ENCODE results near the gene HSBP1L1. TPM values are rescaled to one million over a fixed set of nuclear protein-coding genes. Genes with fewer than 3 reads are reported as not detected.

Gene HSBP1L1
- total RNA-seq, 1 experiment from 2014 or later, result 56.8 TPM

- no peak overlapping the region for H3K4me3 ChIP-seq (ENCODE audit: low read length)
- no peak for DNase-seq
- no peak overlapping the region for H3K9ac ChIP-seq (ENCODE audit: low read length)
- H3K9me2 ChIP-seq (replicated peaks; ENCODE audit: low read length), result no peaks in the 10 kb centered on the region
- no peaks in the 10 kb centered on the region for H3F3A ChIP-seq (ENCODE audit: low read length, unreplicated experiment)
- H3K27me3 ChIP-seq (ENCODE audit: low read length), result no peaks in the 10 kb centered on the region
- H3K36me3 ChIP-seq (ENCODE audit: low read depth, low read length), result no peaks in the 10 kb centered on the region
- no peaks in the 10 kb centered on the region for H3K9me3 ChIP-seq (ENCODE audit: low read length)
- H4K20me1 ChIP-seq (ENCODE audit: low read length), result peaks cover 3% of the 10 kb centered on the region; the same call in 1 of the 2 replicates
- CTCF ChIA-PET, result no interaction called here
- POLR2A ChIA-PET (ENCODE audit: unreplicated experiment), result no interaction called here
- no peak for ATAC-seq
- H2AFZ ChIP-seq (ENCODE audit: low read length), result no peak overlapping the region
- H3K27ac ChIP-seq (ENCODE audit: low read length), result no peak overlapping the region
- TF ChIP-seq EZH2 (IDR thresholded peaks at IDR 0.05; ENCODE audit: low read length, unreplicated experiment) (no peak), EZH2phosphoT487 (IDR thresholded peaks at IDR 0.05; ENCODE audit: borderline replicate concordance, low read length) (no peak)
- TF ChIP-seq, protein P1, sequence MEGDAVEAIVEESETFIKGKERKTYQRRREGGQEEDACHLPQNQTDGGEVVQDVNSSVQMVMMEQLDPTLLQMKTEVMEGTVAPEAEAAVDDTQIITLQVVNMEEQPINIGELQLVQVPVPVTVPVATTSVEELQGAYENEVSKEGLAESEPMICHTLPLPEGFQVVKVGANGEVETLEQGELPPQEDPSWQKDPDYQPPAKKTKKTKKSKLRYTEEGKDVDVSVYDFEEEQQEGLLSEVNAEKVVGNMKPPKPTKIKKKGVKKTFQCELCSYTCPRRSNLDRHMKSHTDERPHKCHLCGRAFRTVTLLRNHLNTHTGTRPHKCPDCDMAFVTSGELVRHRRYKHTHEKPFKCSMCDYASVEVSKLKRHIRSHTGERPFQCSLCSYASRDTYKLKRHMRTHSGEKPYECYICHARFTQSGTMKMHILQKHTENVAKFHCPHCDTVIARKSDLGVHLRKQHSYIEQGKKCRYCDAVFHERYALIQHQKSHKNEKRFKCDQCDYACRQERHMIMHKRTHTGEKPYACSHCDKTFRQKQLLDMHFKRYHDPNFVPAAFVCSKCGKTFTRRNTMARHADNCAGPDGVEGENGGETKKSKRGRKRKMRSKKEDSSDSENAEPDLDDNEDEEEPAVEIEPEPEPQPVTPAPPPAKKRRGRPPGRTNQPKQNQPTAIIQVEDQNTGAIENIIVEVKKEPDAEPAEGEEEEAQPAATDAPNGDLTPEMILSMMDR (conservative IDR thresholded peaks at IDR 0.05; ENCODE audit: low read depth, low read length), result no peak
- H3K4me1 ChIP-seq (ENCODE audit: insufficient read depth, low read length), result peaks cover 13% of the 10 kb centered on the region
- peaks cover 13% of the 10 kb centered on the region for H3K79me2 ChIP-seq (ENCODE audit: low read length)
- BruUV-seq (replicated peaks), result no TSS peak
- H3K4me2 ChIP-seq (ENCODE audit: low read length), result no peak overlapping the region
- intact Hi-C loops (cut with micrococcal nuclease), result no loop called here
Observed at GRCh38 chr18:79954791-79955190, 9.7 kb upstream of the HSBP1L1 start.

GRCh38 chr18:79955302-79956075, 9.0 kb upstream of the HSBP1L1 start:
- peaks cover 6% of the 10 kb centered on the region for H3K79me2 ChIP-seq (ENCODE audit: low read length)
- no peak for TF ChIP-seq EZH2phosphoT487 (IDR thresholded peaks at IDR 0.05; ENCODE audit: borderline replicate concordance, low read length)
- TF ChIP-seq, protein P1 (conservative IDR thresholded peaks at IDR 0.05; ENCODE audit: low read depth, low read length), result no peak
- no peak for TF ChIP-seq EZH2 (IDR thresholded peaks at IDR 0.05; ENCODE audit: low read length, unreplicated experiment)
- intact Hi-C loops (cut with micrococcal nuclease), result no loop called here
- ChIA-PET POLR2A (ENCODE audit: unreplicated experiment) (no interaction called here), CTCF (no interaction called here)
- H3F3A ChIP-seq (ENCODE audit: low read length, unreplicated experiment), result no peaks in the 10 kb centered on the region
- H2AFZ ChIP-seq (ENCODE audit: low read length), result no peak overlapping the region
- H3K9me2 ChIP-seq (replicated peaks; ENCODE audit: low read length), result no peaks in the 10 kb centered on the region
- no peak overlapping the region for H3K9ac ChIP-seq (ENCODE audit: low read length)
- H3K4me3 ChIP-seq (ENCODE audit: low read length), result no peak overlapping the region
- no peaks in the 10 kb centered on the region for H3K27me3 ChIP-seq (ENCODE audit: low read length)
- ATAC-seq (no peak), DNase-seq (no peak)
- H3K27ac ChIP-seq (ENCODE audit: low read length), result no peak overlapping the region
- no TSS peak for BruUV-seq (replicated peaks)
- no peaks in the 10 kb centered on the region for H3K9me3 ChIP-seq (ENCODE audit: low read length)
- no peaks in the 10 kb centered on the region for H3K36me3 ChIP-seq (ENCODE audit: low read depth, low read length)
- H3K4me2 ChIP-seq (ENCODE audit: low read length), result no peak overlapping the region
- H3K4me1 ChIP-seq (ENCODE audit: insufficient read depth, low read length), result peaks cover 12% of the 10 kb centered on the region
- H4K20me1 ChIP-seq (ENCODE audit: low read length), result no peaks in the 10 kb centered on the region; the same call in 1 of the 2 replicates

GRCh38 chr18:79956276-79956675, 8.2 kb upstream of the HSBP1L1 start:
- no peak overlapping the region for H3K4me2 ChIP-seq (ENCODE audit: low read length)
- no peak for ATAC-seq
- H3K27ac ChIP-seq (ENCODE audit: low read length), result no peak overlapping the region
- no peak overlapping the region for H3K4me3 ChIP-seq (ENCODE audit: low read length)
- 0 out of 2 replicates have a peak, but pooled peaks cover under 1% of the 10 kb centered on the region for H3K79me2 ChIP-seq (ENCODE audit: low read length)
- no peaks in the 10 kb centered on the region for H3K27me3 ChIP-seq (ENCODE audit: low read length)
- ChIA-PET POLR2A (ENCODE audit: unreplicated experiment) (no interaction called here), CTCF (no interaction called here)
- no peak overlapping the region for H3K9ac ChIP-seq (ENCODE audit: low read length)
- DNase-seq, result no peak
- H3K36me3 ChIP-seq (ENCODE audit: low read depth, low read length), result no peaks in the 10 kb centered on the region
- H3K9me2 ChIP-seq (replicated peaks; ENCODE audit: low read length), result no peaks in the 10 kb centered on the region
- H3K9me3 ChIP-seq (ENCODE audit: low read length), result no peaks in the 10 kb centered on the region
- no TSS peak for BruUV-seq (replicated peaks)
- H4K20me1 ChIP-seq (ENCODE audit: low read length), result no peaks in the 10 kb centered on the region
- TF ChIP-seq EZH2 (IDR thresholded peaks at IDR 0.05; ENCODE audit: low read length, unreplicated experiment), result no peak
- no peak for TF ChIP-seq EZH2phosphoT487 (IDR thresholded peaks at IDR 0.05; ENCODE audit: borderline replicate concordance, low read length)
- TF ChIP-seq, protein P1 (conservative IDR thresholded peaks at IDR 0.05; ENCODE audit: low read depth, low read length), result no peak
- no peak overlapping the region for H2AFZ ChIP-seq (ENCODE audit: low read length)
- intact Hi-C loops (cut with micrococcal nuclease), result no loop called here
- peaks cover 19% of the 10 kb centered on the region for H3K4me1 ChIP-seq (ENCODE audit: insufficient read depth, low read length)
- no peaks in the 10 kb centered on the region for H3F3A ChIP-seq (ENCODE audit: low read length, unreplicated experiment)

All from PC-3 (cell line).